Fibroblast of lung (primary cell): ENCODE measurements around the gene MID1. TPM values are rescaled to one million over a fixed set of nuclear protein-coding genes. Genes with fewer than 3 reads are reported as not detected.

Source experiments
- DNase-seq, 2 donors: peaks; one replicate each; pipeline versions ENCODE4 v3.0.0 to v3.0.0-alpha.2; 2010; ENCODE audit warnings: low read depth in 2 of 2
- H2AFZ ChIP-seq: 2 replicates; pipeline ENCODE4 v1.5.1; 2012; ENCODE audit warnings: low read length, control low read depth, inconsistent platforms
- H3K27ac ChIP-seq: 2 replicates; pipeline ENCODE4 v1.5.1; 2011; ENCODE audit warnings: low read length, control low read depth; ENCODE audit not compliant: insufficient read depth
- H3K27me3 ChIP-seq: 2 replicates; pipeline ENCODE4 v1.5.1; 2011; ENCODE audit warnings: mild to moderate bottlenecking, low read length; ENCODE audit not compliant: control insufficient read depth, insufficient read depth
- H3K36me3 ChIP-seq: 2 replicates; pipeline ENCODE4 v1.5.1; 2011; ENCODE audit warnings: low read length; ENCODE audit not compliant: control insufficient read depth, insufficient read depth
- H3K4me1 ChIP-seq: 2 replicates; pipeline ENCODE4 v1.5.1; 2011; ENCODE audit warnings: low read length; ENCODE audit not compliant: control insufficient read depth, insufficient read depth; ENCODE audit errors: extremely low read depth
- H3K4me2 ChIP-seq: 2 replicates; pipeline ENCODE4 v1.5.1; 2011; ENCODE audit warnings: low read length, control low read depth; ENCODE audit not compliant: insufficient read depth; ENCODE audit errors: extremely low read depth
- H3K4me3 ChIP-seq, 4 experiments: fragments of 200-600 bp in 1 of 4; sonication (generic) in 1 of 4; replicated peaks in 1 of 4; 2 replicates each; pipeline ENCODE4 v1.5.1; 2011 to 2016; ENCODE audit warnings: low read length in 4 of 4, low read depth in 3 of 4, mild to moderate bottlenecking in 3 of 4, control low read depth in 2 of 4, inconsistent platforms in 1 of 4, mixed read lengths in 1 of 4; ENCODE audit not compliant: insufficient read depth in 1 of 4; ENCODE audit errors: control extremely low read depth in 1 of 4
- H3K79me2 ChIP-seq: 2 replicates; pipeline ENCODE4 v1.5.1; 2012; ENCODE audit warnings: mild to moderate bottlenecking, low read length, inconsistent platforms; ENCODE audit not compliant: control insufficient read depth, insufficient read depth
- H3K9ac ChIP-seq: 2 replicates; pipeline ENCODE4 v1.5.1; 2011; ENCODE audit warnings: mild to moderate bottlenecking, low read length, control low read depth; ENCODE audit not compliant: insufficient read depth
- H3K9me3 ChIP-seq: 2 replicates; pipeline ENCODE4 v1.5.1; 2012; ENCODE audit warnings: low read depth, low read length; ENCODE audit not compliant: control insufficient read depth, insufficient read depth
- H4K20me1 ChIP-seq: 2 replicates; pipeline ENCODE4 v1.5.1; 2011; ENCODE audit warnings: low read length; ENCODE audit not compliant: control insufficient read depth, insufficient read depth; ENCODE audit errors: extremely low read depth
- CTCF ChIP-seq, 2 donors: IDR thresholded peaks in 1 of 2; conservative IDR thresholded peaks in 1 of 2; 1 replicate in 1 of 2; 2 replicates in 1 of 2; pipeline ENCODE4 v1.5.1; 2011 to 2012; ENCODE audit warnings: low read length in 2 of 2, control low read depth in 1 of 2, inconsistent platforms in 1 of 2, low read depth in 1 of 2, mild to moderate bottlenecking in 1 of 2
- EZH2 ChIP-seq: IDR thresholded peaks from 2 replicates; pipeline ENCODE4 v1.5.1; 2012; ENCODE audit warnings: low read length, control low read depth, mild to moderate bottlenecking; ENCODE audit errors: missing control alignments
- polyA plus RNA-seq, 2 donors: library from polyadenylated mRNA; depleted of rRNA in 1 of 2; stranded (reverse) in 1 of 2; unstranded in 1 of 2; fragments of >200 nt; gene quantifications; 2 replicates each; pipeline ENCODE4 v1.2.1, GENCODE V29; 2011 to 2012; ENCODE audit warnings: missing spikeins in 1 of 2
- total RNA-seq: library from RNA; depleted of rRNA; stranded (reverse); fragments of >200 nt; gene quantifications from 2 replicates; pipeline ENCODE4 v1.2.1, GENCODE V29; 2014

Gene MID1
- total and polyA plus RNA-seq, 2 donors (not counting 1 experiment from before 2014, with no cell fraction given), result 20.3 to 27.7 TPM

GRCh38 chrX:10404436-10404835 is 215.9 kb downstream of the MID1 start:
- no peak overlapping the region for H3K4me3 ChIP-seq
- H3K9ac ChIP-seq, result no peak overlapping the region
- no peaks in the 10 kb centered on the region for H3K4me1 ChIP-seq
- H3K79me2 ChIP-seq, result no peaks in the 10 kb centered on the region
- H3K36me3 ChIP-seq, result no peaks in the 10 kb centered on the region
- H3K27me3 ChIP-seq, result no peaks in the 10 kb centered on the region
- no peak overlapping the region for H3K4me2 ChIP-seq
- H3K27ac ChIP-seq, result no peak overlapping the region
- H4K20me1 ChIP-seq, result no peaks in the 10 kb centered on the region
- DNase-seq, result peak; percentile 59 to 65
- H2AFZ ChIP-seq, result no peak overlapping the region
- TF ChIP-seq CTCF (conservative IDR thresholded peaks at IDR 0.05 in 1 of 2, IDR thresholded peaks at IDR 0.05 in 1 of 2; ENCODE audit: low read depth in 1 of 2, low read length in 2 of 2), result no peak
- no peak for TF ChIP-seq EZH2
- H3K9me3 ChIP-seq, result no peaks in the 10 kb centered on the region

- TF ChIP-seq CTCF (conservative IDR thresholded peaks at IDR 0.05 in 1 of 2, IDR thresholded peaks at IDR 0.05 in 1 of 2; ENCODE audit: low read depth in 1 of 2, low read length in 2 of 2) (peak in 1 of 2 donors; percentile 11), EZH2 (no peak)
- Histone ChIP-seq H3K27ac (no peak overlapping the region), H3K4me2 (no peak overlapping the region), H3K36me3 (no peaks in the 10 kb centered on the region), H3K4me1 (no peaks in the 10 kb centered on the region), H4K20me1 (no peaks in the 10 kb centered on the region), H3K79me2 (no peaks in the 10 kb centered on the region), H3K9ac (no peak overlapping the region), H2AFZ (no peak overlapping the region), H3K9me3 (no peaks in the 10 kb centered on the region), H3K4me3 (no peak overlapping the region), H3K27me3 (no peaks in the 10 kb centered on the region)
- no peak for DNase-seq
These were observed 219.1 kb downstream of the MID1 start for GRCh38 chrX:10401239-10401638.

- peak in 1 of 2 donors; percentile 41 for DNase-seq
- H3K4me1 ChIP-seq, result no peaks in the 10 kb centered on the region
- H3K27ac ChIP-seq, result no peak overlapping the region
- H3K79me2 ChIP-seq, result no peaks in the 10 kb centered on the region
- no peak overlapping the region for H2AFZ ChIP-seq
- H3K36me3 ChIP-seq, result no peaks in the 10 kb centered on the region
- H3K9me3 ChIP-seq, result no peaks in the 10 kb centered on the region
- no peak overlapping the region for H3K4me2 ChIP-seq
- TF ChIP-seq CTCF (conservative IDR thresholded peaks at IDR 0.05 in 1 of 2, IDR thresholded peaks at IDR 0.05 in 1 of 2; ENCODE audit: low read depth in 1 of 2, low read length in 2 of 2), result no peak
- no peak for TF ChIP-seq EZH2
- H4K20me1 ChIP-seq, result no peaks in the 10 kb centered on the region
- H3K27me3 ChIP-seq, result no peaks in the 10 kb centered on the region
- H3K4me3 ChIP-seq, result no peak overlapping the region
- no peak overlapping the region for H3K9ac ChIP-seq
These were observed 221.2 kb downstream of the MID1 start for GRCh38 chrX:10399043-10399741.
